Activated naive CD4-positive, alpha-beta T cell treated with anti-CD3 and anti-CD28 coated beads for 36 hours (primary cell): ENCODE measurements around the gene RBBP5. TPM values are rescaled to one million over a fixed set of nuclear protein-coding genes. Genes with fewer than 3 reads are reported as not detected.

Experiments used
- CTCF ChIA-PET: fragments of 350-600 bp; sonication (Branson Sonifier 250); formaldehyde crosslinking; loops from one replicate; lab custom pipeline; 2021; ENCODE audit warnings: antibody characterized with exemption; lab: Charles Lee
- DNase-seq: peaks from one replicate; pipeline ENCODE4 v3.0.0-alpha.2; 2020
- H3K27ac Mint-ChIP-seq: one replicate; pipeline ENCODE4 v1.8.0; 2021; ENCODE audit warnings: mild to moderate bottlenecking, mixed read lengths
- H3K27me3 Mint-ChIP-seq: one replicate; pipeline ENCODE4 v1.8.0; 2021; ENCODE audit warnings: low read depth, mixed read lengths
- H3K36me3 Mint-ChIP-seq: one replicate; pipeline ENCODE4 v1.8.0; 2021; ENCODE audit warnings: low read depth, mixed read lengths
- H3K4me1 Mint-ChIP-seq: one replicate; pipeline ENCODE4 v1.8.0; 2021; ENCODE audit warnings: low read depth, mixed read lengths
- H3K4me3 Mint-ChIP-seq: one replicate; pipeline ENCODE4 v1.8.0; 2021; ENCODE audit warnings: mild to moderate bottlenecking, moderate library complexity, mixed read lengths
- H3K9me3 Mint-ChIP-seq: one replicate; pipeline ENCODE4 v1.8.0; 2021; ENCODE audit warnings: mixed read lengths
- intact Hi-C: fragments of 100-400 bp; cut with micrococcal nuclease; formaldehyde crosslinking; loops from one replicate; pipeline ENCODE4 v1.15.1; 2023
- total RNA-seq, 2 experiments: library from RNA; stranded (reverse); gene quantifications; one replicate each; pipeline ENCODE4 v1.2.3, GENCODE V29; 2021

RBBP5 gene
- total RNA-seq, 2 experiments from 2014 or later = 26.0 to 27.5 TPM

DNA sequence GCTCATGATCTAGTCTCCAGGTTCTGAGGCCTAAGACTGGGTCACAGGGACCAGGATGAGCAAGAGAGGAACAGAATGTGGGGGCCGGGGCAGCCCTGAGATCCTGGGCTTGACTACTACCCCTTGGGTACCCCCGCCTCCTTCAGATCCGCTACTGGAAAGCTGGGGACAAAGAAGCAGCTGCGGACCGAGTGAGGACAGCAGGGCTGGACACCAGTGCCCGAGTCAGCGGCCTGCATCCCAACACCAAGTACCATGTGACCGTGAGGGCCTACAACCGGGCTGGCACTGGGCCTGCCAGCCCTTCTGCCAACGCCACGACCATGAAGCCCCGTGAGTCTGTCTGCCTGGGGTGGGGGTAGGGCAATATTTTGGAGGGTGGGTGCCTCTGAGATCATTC is 50.0 kb downstream of the RBBP5 start:
- H3K9me3 Mint-ChIP-seq = no peaks in the 10 kb centered on the region
- intact Hi-C loops = no loop called here

DNA sequence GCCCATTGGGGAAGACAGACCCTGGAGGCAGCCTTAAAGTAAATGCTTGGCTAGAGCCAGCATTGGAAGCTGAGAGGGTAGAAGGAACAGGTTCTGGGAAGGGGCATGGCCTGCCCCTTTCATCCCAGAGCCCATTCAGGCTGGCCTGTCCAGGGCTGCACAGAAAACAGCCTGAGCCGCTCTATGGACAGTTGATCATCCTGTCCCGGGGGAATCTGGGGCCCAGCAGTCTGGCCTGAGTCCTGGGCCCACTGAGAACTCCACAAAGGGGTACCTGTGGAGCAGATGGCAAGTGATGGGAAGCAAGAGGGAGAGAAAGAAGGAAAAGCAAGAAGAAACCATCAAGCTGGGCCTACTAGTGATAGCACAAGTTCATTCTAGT is 50.8 kb downstream of the RBBP5 start:
- Mint-ChIP-seq H3K36me3 (no peaks in the 10 kb centered on the region), H3K4me3 (no peak overlapping the region), H3K4me1 (no peaks in the 10 kb centered on the region), H3K9me3 (no peaks in the 10 kb centered on the region), H3K27me3 (no peaks in the 10 kb centered on the region), H3K27ac (no peak overlapping the region)
- CTCF ChIA-PET = interaction anchor here (2.7 kb wide), 1 partner anchor 10 kb away, joined by 16 read pairs; no protein-coding TSS in a partner anchor
- intact Hi-C loops = no loop called here
- DNase-seq = no peak

More for the DNA sequence above, 50.0 kb downstream of the RBBP5 start:
- no peaks in the 10 kb centered on the region for H3K36me3 Mint-ChIP-seq
- no peaks in the 10 kb centered on the region for H3K27me3 Mint-ChIP-seq
- no peaks in the 10 kb centered on the region for H3K4me1 Mint-ChIP-seq
- DNase-seq = no peak
- CTCF ChIA-PET = interaction anchor here (0.8 to 2.7 kb wide), 2 partner anchors 10 kb away, joined by 4 to 16 read pairs; no protein-coding TSS in a partner anchor
- no peak overlapping the region for H3K27ac Mint-ChIP-seq
- no peak overlapping the region for H3K4me3 Mint-ChIP-seq

DNA sequence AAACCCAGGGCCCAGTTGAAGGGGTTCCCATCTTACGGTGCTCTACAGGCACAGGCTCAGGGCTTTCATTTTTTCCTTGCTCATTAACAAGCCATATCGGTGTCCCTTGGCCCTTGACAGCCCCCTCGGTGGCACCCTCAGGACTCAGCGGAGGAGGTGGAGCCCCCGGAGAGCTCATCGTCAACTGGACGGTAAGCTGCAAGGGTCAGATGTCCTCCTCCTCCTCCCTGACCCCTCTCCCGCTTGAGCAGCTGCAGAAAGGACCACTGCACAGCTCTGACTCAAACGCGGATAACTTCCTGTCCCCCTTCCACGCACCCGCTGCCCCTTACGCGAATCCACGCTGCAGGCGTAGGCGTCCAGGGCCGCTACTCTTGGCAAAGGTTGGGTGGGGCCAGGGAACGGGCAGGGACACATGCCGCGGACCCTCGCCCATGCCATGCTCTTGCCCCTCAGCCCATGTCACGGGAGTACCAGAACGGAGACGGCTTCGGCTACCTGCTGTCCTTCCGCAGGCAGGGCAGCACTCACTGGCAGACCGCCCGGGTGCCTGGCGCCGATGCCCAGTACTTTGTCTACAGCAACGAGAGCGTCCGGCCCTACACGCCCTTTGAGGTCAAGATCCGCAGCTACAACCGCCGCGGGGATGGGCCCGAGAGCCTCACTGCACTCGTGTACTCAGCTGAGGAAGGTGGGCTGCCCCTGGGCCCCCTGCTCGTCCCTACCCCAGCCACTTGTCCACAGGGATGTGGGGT is 52.2 kb downstream of the RBBP5 start:
- H3K4me1 Mint-ChIP-seq = no peaks in the 10 kb centered on the region
- no peaks in the 10 kb centered on the region for H3K9me3 Mint-ChIP-seq
- intact Hi-C loops = no loop called here
- H3K27ac Mint-ChIP-seq = no peak overlapping the region
- CTCF ChIA-PET = interaction anchor here (2.7 kb wide), 1 partner anchor 8 kb away, joined by 16 read pairs; no protein-coding TSS in a partner anchor
- no peaks in the 10 kb centered on the region for H3K36me3 Mint-ChIP-seq
- no peak for DNase-seq
- H3K4me3 Mint-ChIP-seq = no peak overlapping the region
- no peaks in the 10 kb centered on the region for H3K27me3 Mint-ChIP-seq

DNA sequence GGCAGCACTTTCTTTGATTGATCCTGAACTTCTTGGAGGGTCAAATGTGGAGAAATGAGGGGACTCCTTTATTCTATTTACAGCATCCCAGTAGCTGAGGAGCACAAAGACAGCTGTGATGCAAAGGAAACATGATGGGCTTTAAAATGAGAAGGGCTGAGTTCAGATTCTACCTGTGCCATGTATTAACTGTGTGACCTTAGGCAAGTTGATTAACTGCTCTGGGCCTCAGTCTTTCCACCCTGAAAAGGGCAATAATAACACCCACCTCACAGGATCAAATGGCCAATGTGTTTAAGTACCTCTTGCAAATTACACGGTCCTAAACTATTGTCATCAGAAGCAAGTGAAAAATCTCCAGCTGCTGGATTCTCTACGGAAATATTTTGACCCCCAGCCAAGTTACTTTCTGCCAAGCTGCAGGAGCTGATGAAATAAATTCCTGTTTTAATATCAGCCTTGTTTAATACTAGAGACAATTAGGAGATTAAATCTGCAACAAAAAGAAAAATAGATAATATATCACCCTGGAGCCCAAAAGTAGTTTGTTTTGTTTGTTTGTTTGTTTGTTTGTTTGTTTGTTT is 53.2 kb downstream of the RBBP5 start:
- no peak for DNase-seq
- Mint-ChIP-seq H3K27ac (no peak overlapping the region), H3K4me1 (no peaks in the 10 kb centered on the region), H3K9me3 (no peaks in the 10 kb centered on the region), H3K27me3 (no peaks in the 10 kb centered on the region), H3K36me3 (no peaks in the 10 kb centered on the region), H3K4me3 (no peak overlapping the region)
- intact Hi-C loops = no loop called here
- CTCF ChIA-PET = no interaction called here

DNA sequence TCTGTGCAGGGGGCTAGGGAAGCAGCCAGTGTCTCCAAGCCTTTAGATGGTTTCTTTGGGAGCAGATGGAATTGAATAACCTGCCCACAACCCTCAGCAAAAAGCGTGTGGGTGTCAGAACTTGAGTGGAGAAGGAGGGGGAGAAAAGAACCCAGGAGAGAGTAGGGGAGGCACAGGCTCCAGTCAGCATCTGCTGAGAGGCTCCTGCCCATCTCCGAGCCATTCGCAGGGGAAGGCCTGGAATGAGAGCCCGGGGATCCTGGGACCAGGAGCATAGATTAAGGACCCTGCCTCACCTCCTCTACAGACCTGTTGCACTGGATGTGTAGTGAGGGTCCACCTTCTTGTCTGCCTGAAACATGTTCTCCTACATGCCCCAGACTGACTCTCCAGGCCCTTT is 53.8 kb downstream of the RBBP5 start:
- no peaks in the 10 kb centered on the region for H3K4me1 Mint-ChIP-seq
- no peaks in the 10 kb centered on the region for H3K9me3 Mint-ChIP-seq
- DNase-seq = no peak
- H3K27me3 Mint-ChIP-seq = no peaks in the 10 kb centered on the region
- no peak overlapping the region for H3K4me3 Mint-ChIP-seq
- no peak overlapping the region for H3K27ac Mint-ChIP-seq
- intact Hi-C loops = no loop called here
- CTCF ChIA-PET = no interaction called here
- no peaks in the 10 kb centered on the region for H3K36me3 Mint-ChIP-seq

DNA sequence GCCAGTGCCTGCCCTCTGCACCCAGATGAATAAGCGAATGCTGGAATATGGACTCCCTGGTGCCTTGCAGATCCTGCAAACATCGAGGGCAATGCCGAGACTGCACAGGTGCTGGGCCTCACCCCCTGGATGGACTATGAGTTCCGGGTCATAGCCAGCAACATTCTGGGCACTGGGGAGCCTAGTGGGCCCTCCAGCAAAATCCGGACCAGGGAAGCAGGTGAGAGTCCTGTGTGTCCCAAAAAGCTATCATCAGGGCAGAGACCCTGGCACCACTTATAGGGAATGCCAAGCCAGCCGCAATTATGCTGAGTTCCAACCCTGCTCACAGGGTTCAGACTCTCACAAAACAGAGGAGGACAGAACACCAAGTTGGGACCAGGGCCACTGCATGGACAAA is 54.7 kb downstream of the RBBP5 start:
- no peak for DNase-seq
- Mint-ChIP-seq H3K27ac (no peak overlapping the region), H3K36me3 (no peaks in the 10 kb centered on the region), H3K4me3 (no peak overlapping the region), H3K9me3 (no peaks in the 10 kb centered on the region), H3K27me3 (no peaks in the 10 kb centered on the region), H3K4me1 (no peaks in the 10 kb centered on the region)
- intact Hi-C loops = no loop called here
- CTCF ChIA-PET = no interaction called here

DNA sequence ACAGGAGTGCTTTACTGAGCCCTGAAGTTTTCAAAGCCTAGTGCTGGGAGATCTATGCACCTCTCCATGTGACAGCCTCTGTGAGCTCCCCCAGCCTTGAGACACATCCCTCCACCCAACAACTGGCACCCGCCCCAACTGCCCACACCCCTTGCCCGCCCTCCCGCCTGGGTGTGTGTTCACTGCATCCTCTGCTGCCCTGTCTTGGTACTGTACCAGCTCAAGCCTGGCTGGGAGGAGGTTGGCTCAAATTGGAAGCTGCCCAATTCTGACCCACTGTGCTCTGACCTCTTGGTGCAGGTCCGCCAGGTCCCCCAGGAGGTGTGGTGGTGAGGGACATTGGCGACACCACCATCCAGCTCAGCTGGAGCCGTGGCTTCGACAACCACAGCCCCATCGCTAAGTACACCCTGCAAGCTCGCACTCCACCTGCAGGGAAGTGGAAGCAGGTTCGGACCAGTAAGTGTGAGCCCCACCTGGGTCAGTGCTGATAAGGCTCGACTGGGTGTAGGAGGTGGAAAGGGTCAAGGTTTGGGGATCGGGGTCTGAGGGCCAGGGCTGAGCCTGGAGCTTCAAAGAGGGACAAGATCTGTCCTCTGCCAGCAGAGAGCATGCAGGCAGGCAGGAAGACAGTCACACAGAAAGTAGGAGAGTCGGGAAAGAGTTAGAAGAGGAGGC is 55.5 kb downstream of the RBBP5 start:
- H3K27ac Mint-ChIP-seq = no peak overlapping the region
- peaks cover 2% of the 10 kb centered on the region for H3K4me1 Mint-ChIP-seq
- H3K27me3 Mint-ChIP-seq = no peaks in the 10 kb centered on the region
- H3K36me3 Mint-ChIP-seq = no peaks in the 10 kb centered on the region
- no peak for DNase-seq
- no peak overlapping the region for H3K4me3 Mint-ChIP-seq
- intact Hi-C loops = no loop called here
- CTCF ChIA-PET = interaction anchor here (0.8 kb wide), 1 partner anchor 125 kb away, joined by 4 read pairs; no protein-coding TSS in a partner anchor
- no peaks in the 10 kb centered on the region for H3K9me3 Mint-ChIP-seq

DNA sequence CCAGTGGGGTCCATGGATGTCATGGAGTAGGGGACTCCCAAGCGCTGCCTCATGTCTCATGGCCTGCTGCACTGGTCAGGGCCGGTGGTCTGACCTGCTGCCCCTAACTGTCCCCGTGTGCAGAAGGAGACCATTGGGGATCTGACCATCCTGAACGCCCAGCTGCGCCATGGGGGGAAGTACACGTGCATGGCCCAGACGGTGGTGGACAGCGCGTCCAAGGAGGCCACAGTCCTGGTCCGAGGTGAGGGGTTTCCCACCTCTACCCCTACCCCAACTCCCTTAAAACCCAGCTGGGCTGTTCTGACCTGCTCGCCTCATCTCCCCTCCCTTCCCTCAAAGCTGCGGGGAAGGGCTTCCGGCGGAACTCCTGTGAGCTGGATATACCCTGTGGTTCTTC is 56.1 kb downstream of the RBBP5 start:
- no peak for DNase-seq

DNA sequence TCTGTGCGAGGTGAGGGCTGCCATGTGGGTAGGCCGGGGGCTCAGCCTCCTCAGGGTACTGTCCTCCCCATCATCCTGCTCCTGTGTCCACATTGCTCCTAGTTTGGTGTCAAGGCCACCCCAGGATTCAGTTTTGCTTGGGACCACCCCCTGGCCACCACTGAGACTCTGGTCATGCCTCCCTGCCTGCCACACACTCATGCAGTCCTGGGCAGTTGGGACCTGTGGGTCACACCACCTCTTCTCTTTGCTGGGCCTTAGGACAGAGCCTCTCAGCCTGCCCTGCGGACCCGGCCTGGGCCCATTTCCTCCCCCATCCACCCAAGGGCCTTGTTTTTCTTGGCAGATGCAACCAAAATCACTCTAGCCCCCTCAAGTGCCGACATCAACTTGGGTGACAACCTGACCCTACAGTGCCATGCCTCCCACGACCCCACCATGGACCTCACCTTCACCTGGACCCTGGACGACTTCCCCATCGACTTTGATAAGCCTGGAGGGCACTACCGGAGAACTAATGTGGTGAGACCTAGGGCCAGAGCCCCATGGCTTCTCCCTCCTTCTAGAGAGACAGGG is 56.9 kb downstream of the RBBP5 start:
- H3K9me3 Mint-ChIP-seq = no peaks in the 10 kb centered on the region
- intact Hi-C loops = no loop called here

More for the DNA sequence above, 56.1 kb downstream of the RBBP5 start:
- Mint-ChIP-seq H3K4me3 (no peak overlapping the region), H3K36me3 (no peaks in the 10 kb centered on the region), H3K27ac (no peak overlapping the region), H3K27me3 (no peaks in the 10 kb centered on the region), H3K9me3 (no peaks in the 10 kb centered on the region), H3K4me1 (peaks cover 2% of the 10 kb centered on the region)
- intact Hi-C loops = no loop called here
- CTCF ChIA-PET = interaction anchor here (0.8 kb wide), 1 partner anchor 124 kb away, joined by 4 read pairs; no protein-coding TSS in a partner anchor

DNA sequence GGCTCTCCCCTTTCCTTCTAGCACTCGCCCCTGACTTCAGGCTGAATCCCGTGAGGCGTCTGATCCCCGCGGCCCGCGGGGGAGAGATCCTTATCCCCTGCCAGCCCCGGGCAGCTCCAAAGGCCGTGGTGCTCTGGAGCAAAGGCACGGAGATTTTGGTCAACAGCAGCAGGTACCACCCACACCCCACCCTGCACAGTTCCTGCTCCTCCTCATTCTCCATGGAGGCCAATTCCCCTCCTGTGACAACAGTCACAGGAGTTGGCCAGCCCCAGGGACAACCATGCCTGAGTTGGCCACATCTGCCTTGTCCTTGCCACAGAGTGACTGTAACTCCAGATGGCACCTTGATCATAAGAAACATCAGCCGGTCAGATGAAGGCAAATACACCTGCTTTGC is 57.5 kb downstream of the RBBP5 start:
- Mint-ChIP-seq H3K4me3 (no peak overlapping the region), H3K27me3 (no peaks in the 10 kb centered on the region), H3K9me3 (no peaks in the 10 kb centered on the region), H3K36me3 (no peaks in the 10 kb centered on the region), H3K4me1 (peaks cover 2% of the 10 kb centered on the region), H3K27ac (no peak overlapping the region)
- CTCF ChIA-PET = interaction anchor here (0.7 to 4.2 kb wide), 5 partner anchors 75 to 231 kb away, joined by 3 to 116 read pairs (median 36); no protein-coding TSS in a partner anchor
- no peak for DNase-seq
- intact Hi-C loops = no loop called here

More for the DNA sequence above, 56.9 kb downstream of the RBBP5 start:
- Mint-ChIP-seq H3K4me1 (peaks cover 2% of the 10 kb centered on the region), H3K36me3 (no peaks in the 10 kb centered on the region), H3K27me3 (no peaks in the 10 kb centered on the region), H3K4me3 (no peak overlapping the region), H3K27ac (no peak overlapping the region)
- CTCF ChIA-PET = interaction anchor here (3.8 kb wide), 1 partner anchor 92 kb away, joined by 36 read pairs; no protein-coding TSS in a partner anchor
- no peak for DNase-seq

DNA sequence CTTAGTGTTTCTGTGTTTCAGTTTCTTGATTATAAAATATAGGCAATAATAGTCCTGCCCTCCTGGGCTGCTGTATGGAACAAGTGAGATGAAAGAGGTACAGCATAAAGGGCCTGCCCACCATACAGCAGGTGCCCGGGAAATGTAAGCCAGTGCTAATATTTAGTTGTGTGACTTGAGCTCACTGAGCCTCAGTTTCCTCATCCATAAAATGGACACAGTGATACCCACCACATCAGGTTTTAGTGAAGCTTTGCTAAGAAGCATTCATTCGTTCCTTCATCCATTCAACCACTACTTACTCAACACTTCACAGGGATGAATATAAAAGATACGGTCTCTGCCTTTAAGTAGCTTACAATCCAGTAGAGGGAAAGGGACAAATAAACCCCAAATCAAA is 58.9 kb downstream of the RBBP5 start:
- no peaks in the 10 kb centered on the region for H3K9me3 Mint-ChIP-seq

DNA sequence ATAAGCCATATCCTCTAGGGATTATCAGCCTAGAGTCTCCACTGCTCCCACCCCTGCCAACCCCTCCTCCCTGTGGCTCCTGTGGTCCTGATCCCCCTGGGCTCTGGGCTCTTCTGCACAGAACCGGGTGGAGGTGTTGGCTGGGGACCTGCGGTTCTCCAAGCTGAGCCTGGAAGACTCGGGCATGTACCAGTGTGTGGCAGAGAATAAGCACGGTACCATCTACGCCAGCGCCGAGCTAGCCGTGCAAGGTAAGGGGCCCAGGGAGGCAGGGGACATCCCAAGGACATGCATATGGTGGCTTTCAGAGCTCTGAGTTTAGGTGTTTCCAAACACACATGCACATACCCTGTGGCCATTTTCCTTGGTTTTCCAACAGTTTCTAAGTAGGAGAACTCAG is 59.5 kb downstream of the RBBP5 start:
- intact Hi-C loops = no loop called here
- DNase-seq = no peak
- H3K36me3 Mint-ChIP-seq = no peaks in the 10 kb centered on the region
- H3K4me3 Mint-ChIP-seq = no peak overlapping the region
- CTCF ChIA-PET = interaction anchor here (0.6 to 4.2 kb wide), 21 partner anchors 8 to 357 kb away, joined by 3 to 116 read pairs (median 5); partner anchors contain the start of gene RBBP5
- H3K4me1 Mint-ChIP-seq = peaks cover 2% of the 10 kb centered on the region
- no peaks in the 10 kb centered on the region for H3K27me3 Mint-ChIP-seq
- H3K9me3 Mint-ChIP-seq = no peaks in the 10 kb centered on the region
- no peak overlapping the region for H3K27ac Mint-ChIP-seq

More for the DNA sequence above, 58.9 kb downstream of the RBBP5 start:
- intact Hi-C loops = no loop called here
- Mint-ChIP-seq H3K27ac (no peak overlapping the region), H3K4me1 (peaks cover 2% of the 10 kb centered on the region), H3K36me3 (no peaks in the 10 kb centered on the region), H3K4me3 (no peak overlapping the region), H3K27me3 (no peaks in the 10 kb centered on the region)
- CTCF ChIA-PET = interaction anchor here (0.6 to 4.2 kb wide), 12 partner anchors 19 to 316 kb away, joined by 3 to 116 read pairs (median 8); no protein-coding TSS in a partner anchor
- no peak for DNase-seq
